CD4-positive, alpha-beta T cell treated with Interleukin-4 for 4 hours (primary cell): ENCODE data around the gene CTCFL.
A peak's percentile ranks its signal among the peaks of the same experiment; 100 is the strongest.
"Not testable (repeated sequence)": the region's sequence is repeated elsewhere in the genome, so short reads cannot be mapped to it uniquely, and the experiment has no call there.

Experiments
- DNase-seq: peaks from one replicate; pipeline ENCODE4 v3.0.0-alpha.2; 2020

CTCFL gene

DNA sequence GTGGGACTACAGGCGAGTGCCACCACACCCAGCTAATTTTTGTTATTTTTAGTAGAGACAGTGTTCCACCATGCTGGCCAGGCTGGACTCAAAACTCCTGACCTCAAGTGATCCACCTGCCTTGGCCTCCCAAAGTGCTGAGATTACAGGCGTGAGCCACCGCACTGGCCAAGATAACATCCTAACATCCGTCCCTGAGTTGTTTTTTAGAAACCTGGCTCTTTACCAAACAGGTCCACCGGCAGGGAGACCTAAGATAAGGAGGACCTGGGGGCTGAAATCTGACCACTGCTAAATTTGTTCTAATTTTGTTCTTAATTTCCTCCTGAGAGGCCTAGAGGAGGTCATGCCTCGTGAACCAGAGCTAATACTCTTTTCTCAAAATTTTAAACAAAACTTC lies 20.5 kb downstream of the CTCFL start:
- DNase-seq: no peak

- DNase-seq: no peak
Measured at GRCh38 chr20:57503035-57503658, 21.8 kb downstream of the CTCFL start.

DNA sequence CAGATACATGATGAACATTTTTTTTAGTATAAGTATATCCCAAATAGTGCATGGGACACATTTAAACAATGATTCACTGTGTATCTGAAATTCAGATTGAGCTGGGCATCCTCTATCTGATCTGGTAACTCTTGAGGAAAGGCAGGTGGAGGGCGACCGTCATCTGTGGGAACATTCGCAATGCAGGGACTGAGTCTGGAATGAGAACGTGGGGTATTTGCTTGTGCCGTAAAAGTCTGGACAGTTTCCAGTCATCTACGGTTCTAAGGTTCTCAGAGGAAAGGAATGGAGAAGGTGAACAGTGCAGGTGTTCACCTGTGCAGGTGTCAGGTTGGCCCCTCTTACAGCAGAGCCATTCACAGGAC lies 22.6 kb downstream of the CTCFL start:
- no peak for DNase-seq

GRCh38 chr20:57501461-57502335 lies 23.2 kb downstream of the CTCFL start:
- no peak for DNase-seq

DNA sequence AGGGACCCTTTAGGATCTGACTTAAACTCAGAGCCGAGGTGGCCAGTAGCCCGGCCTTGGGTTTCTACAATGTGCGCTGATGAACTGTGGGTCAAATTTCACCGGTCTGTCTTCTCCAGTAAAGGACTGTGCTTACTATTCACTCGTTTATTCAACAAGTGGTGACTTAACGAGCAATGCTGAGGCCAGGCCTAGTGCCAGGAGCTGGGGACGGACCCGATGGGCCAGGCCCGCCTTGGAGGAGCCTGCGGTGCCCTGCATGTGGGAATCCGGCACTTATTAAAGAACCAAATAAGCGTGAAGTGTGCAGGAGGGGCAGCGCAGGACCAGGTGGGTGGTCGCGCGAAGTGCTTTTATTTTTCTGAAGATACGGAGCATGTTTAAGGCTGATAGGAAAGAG lies 24.0 kb downstream of the CTCFL start:
- no peak for DNase-seq

GRCh38 chr20:57500235-57500634 lies 24.7 kb downstream of the CTCFL start:
- DNase-seq: no peak

GRCh38 chr20:57499676-57500075 lies 25.3 kb downstream of the CTCFL start:
- no peak for DNase-seq

GRCh38 chr20:57498425-57499400 lies 26.2 kb downstream of the CTCFL start:
- DNase-seq: peak; percentile 29

GRCh38 chr20:57496592-57496991 lies 28.3 kb downstream of the CTCFL start:
- DNase-seq: no peak

DNA sequence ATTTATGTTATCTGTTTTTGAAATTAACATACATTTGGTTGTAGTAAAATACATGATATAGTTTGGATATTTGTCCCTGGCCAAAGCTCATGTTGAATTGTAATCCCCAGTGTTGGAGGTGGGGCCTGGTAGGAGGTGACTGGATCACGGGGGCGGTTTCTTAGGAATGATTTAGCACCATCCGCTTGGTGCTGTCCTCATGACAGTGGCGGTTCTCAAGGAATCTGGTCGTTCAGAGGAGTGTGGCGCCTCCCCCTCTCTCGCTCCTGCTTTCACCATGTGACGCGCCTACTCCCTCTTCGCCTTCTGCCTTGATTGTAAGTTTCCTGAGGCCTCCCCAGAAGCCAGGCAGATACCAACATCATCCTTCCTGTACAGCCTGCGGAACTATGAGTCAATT lies 29.0 kb downstream of the CTCFL start:
- DNase-seq: no peak

- no peak for DNase-seq
Measured at GRCh38 chr20:57493091-57493615, 31.8 kb downstream of the CTCFL start.

DNA sequence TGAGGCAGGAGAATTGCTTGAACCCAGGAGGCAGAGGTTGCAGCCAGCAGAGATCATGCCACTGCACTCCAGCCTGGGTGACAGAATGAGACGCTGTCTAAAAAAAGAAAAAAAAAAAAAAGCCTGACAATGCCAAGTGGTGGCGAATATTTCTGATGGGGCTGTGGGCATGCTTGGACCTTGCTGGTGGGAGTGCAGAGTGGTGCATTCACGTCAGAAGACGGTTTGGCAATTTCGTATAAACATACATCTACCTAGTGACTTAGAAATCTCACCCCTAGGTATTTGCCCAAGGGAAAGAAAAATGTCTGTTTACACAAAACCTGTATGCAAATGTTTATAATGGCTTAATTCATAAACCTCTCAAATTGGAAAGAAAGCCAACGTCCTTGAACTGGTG lies 33.6 kb downstream of the CTCFL start:
- DNase-seq: no peak

- DNase-seq: not testable (repeated sequence)
Measured at GRCh38 chr20:57488277-57488676, 36.7 kb downstream of the CTCFL start.

- DNase-seq: no peak
Measured at GRCh38 chr20:57485770-57486169, 39.2 kb downstream of the CTCFL start.

DNA sequence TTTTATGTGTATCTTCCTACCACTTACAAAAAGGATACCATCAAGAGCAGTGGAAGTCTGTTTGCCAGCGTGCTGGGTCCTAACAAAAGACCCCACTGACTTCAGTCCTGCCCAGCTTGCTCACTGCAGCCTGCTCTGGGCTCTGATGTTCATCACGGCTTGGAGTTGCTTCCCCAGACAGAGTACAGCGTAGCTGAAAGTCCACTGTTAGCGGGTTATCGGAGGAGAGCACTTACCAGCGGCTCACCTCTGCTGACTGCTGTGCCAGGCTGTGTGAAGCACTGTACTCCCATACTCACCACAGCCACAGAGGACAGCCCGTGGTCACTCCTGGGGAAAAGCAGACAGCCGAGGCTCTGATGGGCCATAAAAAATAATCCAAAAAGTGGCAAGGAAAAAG lies 40.2 kb downstream of the CTCFL start:
- DNase-seq: no peak

GRCh38 chr20:57483287-57484050 lies 41.5 kb downstream of the CTCFL start:
- DNase-seq: no peak

DNA sequence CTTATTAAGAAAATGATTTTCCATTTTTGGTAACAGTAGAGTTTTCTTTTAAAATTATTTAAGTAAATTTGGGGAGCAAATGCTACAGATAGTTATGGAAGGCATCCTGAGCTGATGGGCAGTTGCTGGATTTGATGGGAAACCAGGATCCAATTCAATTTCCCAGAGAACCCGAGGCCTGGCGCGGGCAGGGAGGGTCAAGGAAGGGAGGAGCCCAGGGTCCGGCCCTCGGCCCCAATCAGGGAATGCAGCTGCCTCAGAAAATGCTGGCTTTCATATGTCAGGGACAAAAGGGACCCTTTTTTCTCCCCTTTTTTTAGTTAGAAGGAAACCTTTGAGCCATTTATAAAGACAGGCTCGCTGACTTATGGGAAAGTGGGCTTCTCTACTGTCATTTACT lies 42.1 kb downstream of the CTCFL start:
- no peak for DNase-seq

- no peak for DNase-seq
Measured at GRCh38 chr20:57482148-57482547, 42.8 kb downstream of the CTCFL start.

- no peak for DNase-seq
Measured at GRCh38 chr20:57481281-57481711, 43.6 kb downstream of the CTCFL start.

- DNase-seq: peak; percentile 14
Measured at GRCh38 chr20:57480444-57481160, 44.3 kb downstream of the CTCFL start.

GRCh38 chr20:57479196-57479595 lies 45.7 kb downstream of the CTCFL start:
- DNase-seq: no peak

DNA sequence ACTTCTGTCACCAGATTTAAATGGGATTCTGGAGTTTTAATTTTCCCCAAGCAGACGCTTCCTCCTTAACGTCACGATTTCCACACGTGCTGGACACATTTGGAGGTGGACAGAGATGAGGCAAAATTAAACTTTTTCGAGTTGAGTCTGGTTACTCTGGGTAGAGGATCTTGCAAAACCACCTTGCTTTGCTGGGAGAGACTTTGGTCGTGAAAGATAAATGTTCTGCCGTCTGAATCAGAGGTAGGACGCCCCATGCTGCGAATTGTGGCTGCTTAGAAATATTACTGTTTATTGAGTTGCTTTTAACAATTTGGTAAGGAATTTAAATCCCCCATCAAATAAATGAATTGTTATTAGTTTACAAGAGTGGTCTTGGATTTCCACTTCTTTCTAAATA lies 46.8 kb downstream of the CTCFL start:
- no peak for DNase-seq
